SK-N-SH (cell line): ENCODE results near the gene DEGS2. TPM values are rescaled to one million over a fixed set of nuclear protein-coding genes. Genes with fewer than 3 reads are reported as not detected.

Experiments
- CTCF ChIA-PET: fragments of 300-600, 350-600 bp; formaldehyde crosslinking; extraction: SDS; loops from one replicate; lab custom pipeline; 2021; lab: Yijun Ruan, JAX
- POLR2A ChIA-PET: fragments of 350-600 bp; sonication (Branson Sonifier 250); formaldehyde crosslinking; extraction: SDS; loops from one replicate; lab custom pipeline; 2020; ENCODE audit warnings: antibody characterized with exemption, inconsistent platforms; lab: Yijun Ruan, JAX
- DNase-seq: peaks from one replicate; pipeline ENCODE4 v3.0.0; 2012
- H2AFZ ChIP-seq: fragments of 200-600 bp; sonication (generic); 2 replicates; pipeline ENCODE4 v1.8.1; 2016; ENCODE audit warnings: antibody characterized with exemption, mild to moderate bottlenecking, low read depth
- H3F3A ChIP-seq: fragments of 200-600 bp; sonication (generic); replicated peaks from 2 replicates; pipeline ENCODE3; 2016; ENCODE audit warnings: antibody characterized with exemption, mild to moderate bottlenecking; ENCODE audit not compliant: insufficient read depth
- H3K27ac ChIP-seq, 2 experiments: fragments of 200-500 bp in 1 of 2; fragments of 200-600 bp in 1 of 2; sonication (Bioruptor generic) in 1 of 2; sonication (generic), shearing (Covaris generic) in 1 of 2; 2 replicates each; pipeline versions ENCODE4 v1.5.1 to v1.6.1; 2014 to 2016; ENCODE audit warnings: low read depth in 2 of 2, inconsistent platforms in 1 of 2, low read length in 1 of 2, mild to moderate bottlenecking in 1 of 2, mixed read lengths in 1 of 2
- H3K27me3 ChIP-seq: fragments of 200-600 bp; sonication (generic), shearing (Covaris generic); 2 replicates; pipeline ENCODE4 v1.6.1; 2016; ENCODE audit warnings: mixed run types; ENCODE audit not compliant: insufficient read depth
- H3K36me3 ChIP-seq, 2 experiments: fragments of 200-500 bp in 1 of 2; fragments of 200-600 bp in 1 of 2; sonication (Bioruptor generic) in 1 of 2; sonication (generic) in 1 of 2; replicated peaks in 1 of 2; 2 replicates each; pipeline versions ENCODE3 to v1.5.1; 2014 to 2016; ENCODE audit warnings: low read length in 1 of 2, mild to moderate bottlenecking in 1 of 2; ENCODE audit not compliant: insufficient read depth in 2 of 2, control insufficient read depth in 1 of 2
- H3K4me1 ChIP-seq, 2 experiments: fragments of 200-500 bp in 1 of 2; fragments of 200-600 bp in 1 of 2; sonication (Bioruptor generic) in 1 of 2; sonication (generic), shearing (Covaris generic) in 1 of 2; 2 replicates each; pipeline versions ENCODE4 v1.5.1 to v1.6.1; 2014 to 2016; ENCODE audit warnings: low read depth in 1 of 2, low read length in 1 of 2, mixed run types in 1 of 2; ENCODE audit not compliant: insufficient read depth in 2 of 2, control insufficient read depth in 1 of 2
- H3K4me2 ChIP-seq: fragments of 200-600 bp; sonication (generic), shearing (Covaris generic); 2 replicates; pipeline ENCODE4 v1.6.1; 2017; ENCODE audit warnings: mixed run types
- H3K4me3 ChIP-seq, 2 experiments: fragments of 200-500 bp in 1 of 2; fragments of 200-600 bp in 1 of 2; sonication (Bioruptor generic) in 1 of 2; sonication (generic), shearing (Covaris generic) in 1 of 2; 2 replicates each; pipeline versions ENCODE4 v1.5.1 to v1.8.1; 2014 to 2016; ENCODE audit warnings: low read depth in 2 of 2, inconsistent platforms in 1 of 2, low read length in 1 of 2, mild to moderate bottlenecking in 1 of 2, mixed read lengths in 1 of 2, moderate library complexity in 1 of 2
- H3K79me2 ChIP-seq: fragments of 200-600 bp; sonication (generic); 2 replicates; pipeline ENCODE4 v1.8.1; 2017; ENCODE audit warnings: mild to moderate bottlenecking; ENCODE audit not compliant: insufficient read depth
- H3K9ac ChIP-seq: fragments of 200-600 bp; sonication (generic); 2 replicates; pipeline ENCODE4 v1.6.1; 2017; ENCODE audit warnings: mixed run types
- H3K9me2 ChIP-seq: fragments of 200-600 bp; sonication (generic); 2 replicates; pipeline ENCODE4 v1.6.1; 2017; ENCODE audit warnings: mixed run types
- H3K9me3 ChIP-seq: fragments of 200-600 bp; sonication (generic); 2 replicates; pipeline ENCODE4 v1.6.1; 2017; ENCODE audit warnings: mixed run types, mild to moderate bottlenecking, moderate library complexity
- H4K20me1 ChIP-seq: fragments of 200-600 bp; sonication (generic); 2 replicates; pipeline ENCODE4 v1.6.1; 2017; ENCODE audit warnings: mild to moderate bottlenecking, mixed run types; ENCODE audit not compliant: insufficient read depth
- FOSL2 ChIP-seq: IDR thresholded peaks from 2 replicates; pipeline ENCODE4 v1.4.0; 2012; ENCODE audit warnings: low read depth, mild to moderate bottlenecking, moderate library complexity, borderline replicate concordance
- FOXJ3 ChIP-seq: sonication (generic); formaldehyde crosslinking; IDR thresholded peaks from 2 replicates; pipeline ENCODE4 v1.5.1; 2020; ENCODE audit warnings: mild to moderate bottlenecking, missing genetic modification reagents
- IRF3 ChIP-seq: fragments of 150-350 bp; IDR thresholded peaks from 2 replicates; pipeline ENCODE4 v1.6.1; 2016; ENCODE audit warnings: mild to moderate bottlenecking, low read depth, low read length
- JUND ChIP-seq: IDR thresholded peaks from 2 replicates; pipeline ENCODE4 v1.4.0; 2012
- MXI1 ChIP-seq: IDR thresholded peaks from 2 replicates; pipeline ENCODE4 v1.6.1; 2012; ENCODE audit warnings: mild to moderate bottlenecking, low read depth, low read length, improper control_type of control experiment
- NFIC ChIP-seq: IDR thresholded peaks from 2 replicates; pipeline ENCODE4 v1.4.0; 2012; ENCODE audit warnings: borderline replicate concordance
- NRF1 ChIP-seq: IDR thresholded peaks from 2 replicates; pipeline ENCODE4 v1.6.1; 2012; ENCODE audit warnings: low read depth, mild to moderate bottlenecking, low read length
- PBX3 ChIP-seq: IDR thresholded peaks from 2 replicates; pipeline ENCODE4; 2012
- RFX5 ChIP-seq: IDR thresholded peaks from 2 replicates; pipeline ENCODE4 v1.6.1; 2012; ENCODE audit warnings: mild to moderate bottlenecking, improper control_type of control experiment, low read length
- WGBS: methylation state at CpG from one replicate; pipeline ENCODE4 v1.1.6; 2017; ENCODE audit warnings: low lambda C conversion rate; 5-methylcytosine and 5-hydroxymethylcytosine counted together
- polyA plus RNA-seq, 3 experiments: library from polyadenylated mRNA; depleted of rRNA; stranded (reverse); fragments of >200 nt; gene quantifications; 2 replicates each; pipeline ENCODE4 v1.2.3, GENCODE V29; 2012
- TF ChIP-seq, protein P1 (sequence below): IDR thresholded peaks from 2 replicates; pipeline ENCODE4 v1.4.0; 2012; ENCODE audit warnings: low read depth, borderline replicate concordance
- TF ChIP-seq, protein P2 (sequence below): fragments of 200-600 bp; sonication (generic); IDR thresholded peaks from 2 replicates; pipeline ENCODE4 v1.6.1; 2017; ENCODE audit warnings: antibody characterized with exemption, mild to moderate bottlenecking, moderate library complexity
- TF ChIP-seq, protein P3 (sequence below): IDR thresholded peaks from 2 replicates; pipeline ENCODE4 v1.4.0; 2012; ENCODE audit warnings: low read depth

Gene DEGS2
- polyA plus RNA-seq, 1 of the 3 experiments (the other 2 are of a cell fraction): 0.02 TPM

- TF ChIP-seq IRF3: no peak
- no peak for TF ChIP-seq NRF1
- TF ChIP-seq, protein P1, sequence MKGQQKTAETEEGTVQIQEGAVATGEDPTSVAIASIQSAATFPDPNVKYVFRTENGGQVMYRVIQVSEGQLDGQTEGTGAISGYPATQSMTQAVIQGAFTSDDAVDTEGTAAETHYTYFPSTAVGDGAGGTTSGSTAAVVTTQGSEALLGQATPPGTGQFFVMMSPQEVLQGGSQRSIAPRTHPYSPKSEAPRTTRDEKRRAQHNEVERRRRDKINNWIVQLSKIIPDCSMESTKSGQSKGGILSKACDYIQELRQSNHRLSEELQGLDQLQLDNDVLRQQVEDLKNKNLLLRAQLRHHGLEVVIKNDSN: no peak
- no peak for TF ChIP-seq NFIC
- TF ChIP-seq, protein P2, sequence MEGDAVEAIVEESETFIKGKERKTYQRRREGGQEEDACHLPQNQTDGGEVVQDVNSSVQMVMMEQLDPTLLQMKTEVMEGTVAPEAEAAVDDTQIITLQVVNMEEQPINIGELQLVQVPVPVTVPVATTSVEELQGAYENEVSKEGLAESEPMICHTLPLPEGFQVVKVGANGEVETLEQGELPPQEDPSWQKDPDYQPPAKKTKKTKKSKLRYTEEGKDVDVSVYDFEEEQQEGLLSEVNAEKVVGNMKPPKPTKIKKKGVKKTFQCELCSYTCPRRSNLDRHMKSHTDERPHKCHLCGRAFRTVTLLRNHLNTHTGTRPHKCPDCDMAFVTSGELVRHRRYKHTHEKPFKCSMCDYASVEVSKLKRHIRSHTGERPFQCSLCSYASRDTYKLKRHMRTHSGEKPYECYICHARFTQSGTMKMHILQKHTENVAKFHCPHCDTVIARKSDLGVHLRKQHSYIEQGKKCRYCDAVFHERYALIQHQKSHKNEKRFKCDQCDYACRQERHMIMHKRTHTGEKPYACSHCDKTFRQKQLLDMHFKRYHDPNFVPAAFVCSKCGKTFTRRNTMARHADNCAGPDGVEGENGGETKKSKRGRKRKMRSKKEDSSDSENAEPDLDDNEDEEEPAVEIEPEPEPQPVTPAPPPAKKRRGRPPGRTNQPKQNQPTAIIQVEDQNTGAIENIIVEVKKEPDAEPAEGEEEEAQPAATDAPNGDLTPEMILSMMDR: no peak
- TF ChIP-seq PBX3: no peak
- TF ChIP-seq MXI1: peak; percentile 21; the same call in 1 of the 2 replicates
- TF ChIP-seq RFX5: no peak
Observed at GRCh38 chr14:100129161-100129589, 30.3 kb downstream of the DEGS2 start (continued).

GRCh38 chr14:100128688-100129087 lies 30.8 kb downstream of the DEGS2 start:
- Histone ChIP-seq H4K20me1 (no peaks in the 10 kb centered on the region), H3K9me2 (no peaks in the 10 kb centered on the region), H3K9me3 (no peaks in the 10 kb centered on the region), H3F3A (no peaks in the 10 kb centered on the region), H3K36me3 (peaks cover 3% of the 10 kb centered on the region in 2 experiments), H3K4me3 (no peak overlapping the region), H3K4me2 (no peak overlapping the region), H3K9ac (no peak overlapping the region), H3K4me1 (peaks cover 9 to 64% of the 10 kb centered on the region in 2 experiments; a peak in 3 of 4 replicates), H2AFZ (no peak overlapping the region), H3K27me3 (no peaks in the 10 kb centered on the region), H3K79me2 (no peaks in the 10 kb centered on the region), H3K27ac (peak overlapping the region in 1 of 2 experiments; percentile 89; a peak in 2 of 4 replicates)
- POLR2A ChIA-PET: interaction anchor here (1.4 kb wide), 1 partner anchor 14 kb away, joined by 4 read pairs; no protein-coding TSS in a partner anchor
- CTCF ChIA-PET: interaction anchor here (1.4 to 10.5 kb wide), 4 partner anchors 14 to 154 kb away, joined by 3 to 70 read pairs (median 8); no protein-coding TSS in a partner anchor
- TF ChIP-seq FOSL2 (no peak), JUND (no peak), FOXJ3 (CRISPR knock-in tag) (no peak)
- TF ChIP-seq, protein P3, sequence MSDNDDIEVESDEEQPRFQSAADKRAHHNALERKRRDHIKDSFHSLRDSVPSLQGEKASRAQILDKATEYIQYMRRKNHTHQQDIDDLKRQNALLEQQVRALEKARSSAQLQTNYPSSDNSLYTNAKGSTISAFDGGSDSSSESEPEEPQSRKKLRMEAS: no peak
- no peak for DNase-seq
- WGBS: 91% methylated on average over 11 of the region's 12 CpGs
